Activated T-helper 1 cell treated with anti-CD3 and anti-CD28 coated beads, Interleukin-12 subunit alpha, Interleukin-12 subunit beta, Interleukin-2, Interleukin-4 antibody, amounts not matched to agents 30 ng/mL and 10 ng/mL and 1 ng/mL, durations not matched to agents 14 hours and 24 hours and 36 hours (primary cell): ENCODE results near the gene TMEM72. TPM values are rescaled to one million over a fixed set of nuclear protein-coding genes. Genes with fewer than 3 reads are reported as not detected.

Source experiments
- DNase-seq: peaks from one replicate; pipeline ENCODE4 v3.0.0; 2021; ENCODE audit warnings: low spot score
- H3K27ac Mint-ChIP-seq: one replicate; pipeline ENCODE4 v1.8.0; 2021; ENCODE audit warnings: mild to moderate bottlenecking, mixed read lengths
- H3K27me3 Mint-ChIP-seq: one replicate; pipeline ENCODE4 v1.8.0; 2022; ENCODE audit warnings: mild to moderate bottlenecking, moderate library complexity, mixed read lengths; ENCODE audit not compliant: insufficient read depth
- H3K36me3 Mint-ChIP-seq: one replicate; pipeline ENCODE4 v1.8.0; 2021; ENCODE audit warnings: low read depth, mixed read lengths
- H3K4me1 Mint-ChIP-seq: one replicate; pipeline ENCODE4 v1.8.0; 2021; ENCODE audit warnings: low read depth, mixed read lengths
- H3K4me3 Mint-ChIP-seq: one replicate; pipeline ENCODE4 v1.8.0; 2021; ENCODE audit warnings: mild to moderate bottlenecking, moderate library complexity, mixed read lengths
- H3K9me3 Mint-ChIP-seq: one replicate; pipeline ENCODE4 v1.8.0; 2021; ENCODE audit warnings: mixed read lengths
- intact Hi-C: fragments of 100-400 bp; cut with micrococcal nuclease; formaldehyde crosslinking; loops from one replicate; pipeline ENCODE4 v1.15.1; 2024
- total RNA-seq: library from RNA; stranded (reverse); gene quantifications from 2 replicates; pipeline ENCODE4 v1.2.3, GENCODE V29; 2022

The TMEM72 gene
- total RNA-seq, 1 donor from 2014 or later, result not detected

DNA sequence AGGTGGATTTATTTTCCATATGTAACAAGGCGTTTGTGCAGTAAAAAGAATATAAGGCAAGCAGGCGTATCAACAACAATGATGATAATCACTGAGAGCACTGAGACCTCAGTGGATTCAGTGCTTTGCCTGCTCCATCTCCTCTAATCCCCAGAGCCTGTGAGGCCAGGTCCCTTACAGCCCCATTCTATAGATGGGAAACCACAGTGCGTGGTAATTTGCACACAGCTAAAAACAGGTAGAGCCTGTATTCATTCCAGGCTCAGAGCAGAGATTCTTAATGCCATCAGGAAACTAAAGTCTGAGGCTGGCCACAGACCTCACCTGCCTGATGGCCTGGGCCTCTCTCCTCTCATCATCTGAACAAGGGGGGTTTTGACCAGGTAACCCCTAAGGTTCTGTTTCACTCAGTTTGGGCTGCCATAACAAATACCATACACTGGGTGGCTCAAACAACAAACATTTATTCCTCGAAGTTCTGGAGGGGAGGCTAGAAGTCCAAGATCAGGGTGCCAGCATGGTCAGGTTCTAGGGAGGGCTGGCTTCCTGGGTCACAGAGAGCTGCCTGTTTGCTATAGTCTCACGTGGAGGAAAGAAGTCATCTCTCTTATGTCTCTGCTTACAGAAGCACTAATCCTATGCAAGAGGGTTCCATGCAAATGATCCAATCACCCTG lies 38.1 kb downstream of the TMEM72 start:
- intact Hi-C loops, result no loop called here
- no peak overlapping the region for H3K27ac Mint-ChIP-seq
- H3K9me3 Mint-ChIP-seq, result peaks cover 11% of the 10 kb centered on the region
- peaks cover under 1% of the 10 kb centered on the region for H3K27me3 Mint-ChIP-seq
- peaks cover 1% of the 10 kb centered on the region for H3K36me3 Mint-ChIP-seq
- DNase-seq, result no peak
- H3K4me3 Mint-ChIP-seq, result no peak overlapping the region
- peaks cover 7% of the 10 kb centered on the region for H3K4me1 Mint-ChIP-seq

DNA sequence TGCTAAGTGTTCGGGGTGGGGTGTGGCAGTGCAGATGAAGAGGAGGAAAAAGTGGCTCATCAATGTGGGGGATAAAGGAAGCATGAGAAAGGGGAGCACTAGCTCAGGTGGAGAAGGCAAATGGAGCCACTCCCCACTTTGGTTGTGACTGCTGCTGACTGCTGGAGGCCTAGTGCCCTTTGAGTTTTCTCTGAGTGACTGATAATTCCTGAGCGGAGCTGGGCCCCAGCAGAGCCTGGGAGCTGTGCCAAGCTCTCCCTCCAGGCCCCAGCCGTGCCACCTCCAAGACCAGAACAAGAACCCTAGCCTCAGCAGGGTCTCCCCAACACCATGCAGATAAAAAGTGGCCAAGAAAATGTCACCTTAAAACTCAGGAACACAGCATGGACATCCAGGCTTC lies 38.8 kb downstream of the TMEM72 start:
- intact Hi-C loops, result no loop called here
- Mint-ChIP-seq H3K27ac (no peak overlapping the region), H3K4me3 (no peak overlapping the region), H3K9me3 (peaks cover 4% of the 10 kb centered on the region), H3K27me3 (no peaks in the 10 kb centered on the region), H3K4me1 (peaks cover 11% of the 10 kb centered on the region), H3K36me3 (peaks cover 2% of the 10 kb centered on the region)
- DNase-seq, result no peak

- no peak overlapping the region for H3K4me3 Mint-ChIP-seq
- no peaks in the 10 kb centered on the region for H3K27me3 Mint-ChIP-seq
- no peak for DNase-seq
- peaks cover 2% of the 10 kb centered on the region for H3K36me3 Mint-ChIP-seq
- H3K4me1 Mint-ChIP-seq, result peaks cover 11% of the 10 kb centered on the region
- no peaks in the 10 kb centered on the region for H3K9me3 Mint-ChIP-seq
- intact Hi-C loops, result no loop called here
- no peak overlapping the region for H3K27ac Mint-ChIP-seq
These were observed 39.4 kb downstream of the TMEM72 start for GRCh38 chr10:44950326-44951225.

GRCh38 chr10:44951576-44952226 lies 40.6 kb downstream of the TMEM72 start:
- Mint-ChIP-seq H3K27ac (no peak overlapping the region), H3K9me3 (no peaks in the 10 kb centered on the region), H3K27me3 (no peaks in the 10 kb centered on the region), H3K4me1 (peaks cover 11% of the 10 kb centered on the region), H3K36me3 (peaks cover 5% of the 10 kb centered on the region), H3K4me3 (no peak overlapping the region)
- DNase-seq, result no peak
- intact Hi-C loops, result no loop called here

- Mint-ChIP-seq H3K27me3 (no peaks in the 10 kb centered on the region), H3K36me3 (peaks cover 7% of the 10 kb centered on the region), H3K4me1 (peaks cover 7% of the 10 kb centered on the region), H3K4me3 (no peak overlapping the region), H3K27ac (no peak overlapping the region), H3K9me3 (no peaks in the 10 kb centered on the region)
- intact Hi-C loops, result no loop called here
- no peak for DNase-seq
These were observed 41.7 kb downstream of the TMEM72 start for GRCh38 chr10:44952779-44953231.

GRCh38 chr10:44954042-44954441 lies 42.9 kb downstream of the TMEM72 start:
- Mint-ChIP-seq H3K27me3 (no peaks in the 10 kb centered on the region), H3K36me3 (peaks cover 7% of the 10 kb centered on the region), H3K4me1 (peaks cover 13% of the 10 kb centered on the region), H3K4me3 (no peak overlapping the region), H3K9me3 (no peaks in the 10 kb centered on the region), H3K27ac (no peak overlapping the region)
- no peak for DNase-seq
- intact Hi-C loops, result no loop called here

DNA sequence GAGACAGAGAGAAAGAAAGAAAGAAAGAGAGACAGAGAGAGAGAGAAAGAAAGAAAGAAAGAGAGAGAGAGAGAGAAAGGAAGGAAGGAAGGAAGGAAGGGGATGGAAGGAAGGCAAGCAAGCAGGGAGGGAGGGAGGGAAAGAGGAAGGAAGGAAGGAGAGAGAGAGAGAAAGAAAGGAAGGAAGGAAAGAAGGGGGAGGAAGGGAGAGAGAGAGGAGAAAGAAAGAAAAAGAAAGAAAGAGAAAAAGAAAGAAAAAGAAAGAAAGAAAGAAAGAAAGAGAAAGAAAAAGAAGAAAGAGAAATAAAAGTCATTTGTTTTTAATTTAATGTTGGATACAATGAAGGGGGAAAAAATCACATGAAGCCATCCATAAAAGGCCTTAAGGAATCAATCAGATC lies 43.8 kb downstream of the TMEM72 start:
- H3K4me3 Mint-ChIP-seq, result peak overlapping the region; percentile 21
- H3K27me3 Mint-ChIP-seq, result no peaks in the 10 kb centered on the region
- H3K4me1 Mint-ChIP-seq, result peaks cover 13% of the 10 kb centered on the region
- intact Hi-C loops, result no loop called here
- no peaks in the 10 kb centered on the region for H3K9me3 Mint-ChIP-seq
- no peak overlapping the region for H3K27ac Mint-ChIP-seq
- peaks cover 7% of the 10 kb centered on the region for H3K36me3 Mint-ChIP-seq
- no peak for DNase-seq

DNA sequence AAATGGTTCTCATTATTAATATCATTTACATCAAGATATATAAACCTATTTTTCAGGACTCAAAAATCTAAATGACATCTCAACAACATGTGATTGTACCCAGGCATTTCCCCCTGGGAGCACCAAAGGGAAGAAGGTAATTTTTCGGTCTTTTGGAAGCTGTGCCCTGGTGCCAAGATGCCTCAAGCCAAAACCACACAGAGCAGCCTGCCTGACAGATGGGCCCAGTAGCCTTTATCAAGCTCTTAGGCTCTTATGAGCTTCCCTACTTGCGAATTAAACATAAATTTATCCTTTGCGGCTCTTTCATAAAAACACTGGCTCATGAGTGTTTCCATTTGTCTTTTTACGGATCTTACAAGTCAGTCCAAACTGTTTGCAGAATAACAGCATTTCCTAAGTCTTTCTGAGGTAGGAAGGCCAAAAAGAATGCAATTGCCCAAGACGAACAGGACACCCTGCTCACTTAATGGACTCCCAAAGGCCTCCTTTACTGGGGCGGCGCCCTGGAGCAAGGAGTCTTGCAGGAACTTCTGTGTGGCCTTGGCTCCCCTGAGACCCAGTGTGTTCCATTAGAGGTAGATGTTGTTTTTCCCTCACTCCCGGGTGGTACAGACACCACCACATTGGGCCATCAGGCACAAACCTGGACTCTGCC lies 44.4 kb downstream of the TMEM72 start:
- H3K27me3 Mint-ChIP-seq, result no peaks in the 10 kb centered on the region
- no peak for DNase-seq
- peaks cover 19% of the 10 kb centered on the region for H3K4me1 Mint-ChIP-seq
- H3K36me3 Mint-ChIP-seq, result peaks cover 7% of the 10 kb centered on the region
- no peak overlapping the region for H3K27ac Mint-ChIP-seq
- intact Hi-C loops, result no loop called here
- H3K4me3 Mint-ChIP-seq, result no peak overlapping the region
- no peaks in the 10 kb centered on the region for H3K9me3 Mint-ChIP-seq

GRCh38 chr10:44956226-44956625 lies 45.1 kb downstream of the TMEM72 start:
- no peak overlapping the region for H3K27ac Mint-ChIP-seq
- peaks cover 7% of the 10 kb centered on the region for H3K36me3 Mint-ChIP-seq
- no peaks in the 10 kb centered on the region for H3K9me3 Mint-ChIP-seq
- intact Hi-C loops, result no loop called here
- no peaks in the 10 kb centered on the region for H3K27me3 Mint-ChIP-seq
- no peak overlapping the region for H3K4me3 Mint-ChIP-seq
- no peak for DNase-seq
- H3K4me1 Mint-ChIP-seq, result peaks cover 24% of the 10 kb centered on the region

GRCh38 chr10:44956717-44957706 lies 45.9 kb downstream of the TMEM72 start:
- Mint-ChIP-seq H3K9me3 (no peaks in the 10 kb centered on the region), H3K27me3 (no peaks in the 10 kb centered on the region), H3K27ac (no peak overlapping the region), H3K36me3 (peaks cover 7% of the 10 kb centered on the region), H3K4me1 (peaks cover 24% of the 10 kb centered on the region), H3K4me3 (peak overlapping the region; percentile 87)
- no peak for DNase-seq
- intact Hi-C loops, result no loop called here

DNA sequence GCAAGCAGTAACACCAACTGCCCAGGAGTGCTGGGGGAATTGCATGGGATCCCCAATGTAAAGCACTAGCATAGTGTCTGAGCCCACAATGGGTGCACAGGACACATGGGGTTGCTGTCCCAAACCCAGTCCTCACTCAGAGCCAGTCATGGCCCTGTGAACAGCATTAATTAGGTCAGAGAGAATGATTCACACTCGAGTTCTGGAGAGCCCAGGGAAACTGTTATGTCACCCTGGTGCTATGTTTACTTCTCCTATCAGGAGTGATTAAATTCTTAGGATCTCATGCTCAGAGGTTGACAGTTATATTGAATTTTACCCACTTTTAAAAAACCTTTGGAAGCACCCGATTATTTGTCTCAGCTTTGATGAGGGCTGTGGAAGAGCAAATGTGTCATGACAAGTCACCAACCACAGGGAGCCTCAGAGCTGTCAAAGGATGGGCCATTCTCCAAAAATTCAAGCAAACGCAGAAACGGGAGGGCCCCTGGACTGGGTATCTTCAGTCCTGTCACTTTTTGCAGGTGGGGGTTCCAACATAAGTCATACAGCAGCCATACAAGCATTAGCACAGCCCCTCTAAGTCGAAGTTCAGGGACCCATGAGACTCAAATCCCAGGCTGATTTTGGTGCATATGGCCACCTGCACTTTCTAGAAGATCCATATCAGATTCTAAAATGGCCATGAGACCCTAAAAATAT lies 47.2 kb downstream of the TMEM72 start:
- no peaks in the 10 kb centered on the region for H3K27me3 Mint-ChIP-seq
- H3K4me1 Mint-ChIP-seq, result peaks cover 24% of the 10 kb centered on the region
- H3K36me3 Mint-ChIP-seq, result peaks cover 7% of the 10 kb centered on the region
- DNase-seq, result no peak
- intact Hi-C loops, result loop anchor here (2.0 kb wide), 1 partner anchor 26 kb away; no protein-coding TSS in a partner anchor
- H3K4me3 Mint-ChIP-seq, result peak overlapping the region; percentile 87
- peak overlapping the region; percentile 73 for H3K27ac Mint-ChIP-seq
- H3K9me3 Mint-ChIP-seq, result no peaks in the 10 kb centered on the region
